Renal cortex interstitium (tissue), 11 donors: ENCODE measurements around the gene REXO2. TPM values are rescaled to one million over a fixed set of nuclear protein-coding genes. Genes with fewer than 3 reads are reported as not detected.
A peak's percentile ranks its signal among the peaks of the same experiment; 100 is the strongest.

Experiments
- DNase-seq, 11 donors: peaks; one replicate each; pipeline ENCODE4 v3.0.0-alpha.2; 2013; ENCODE audit warnings: low read depth in 9 of 11, low spot score in 4 of 11; ENCODE audit errors: extremely low read depth in 1 of 11
- polyA plus RNA-seq, 3 donors: library from polyadenylated mRNA; unstranded; fragments of 120-200 nt; gene quantifications; one replicate each; pipeline ENCODE4 v1.2.1, GENCODE V29; 2013; ENCODE audit not compliant: insufficient read length in 3 of 3

Gene REXO2
- polyA plus RNA-seq, 3 donors, result 108 to 135 (median 119) TPM

DNA sequence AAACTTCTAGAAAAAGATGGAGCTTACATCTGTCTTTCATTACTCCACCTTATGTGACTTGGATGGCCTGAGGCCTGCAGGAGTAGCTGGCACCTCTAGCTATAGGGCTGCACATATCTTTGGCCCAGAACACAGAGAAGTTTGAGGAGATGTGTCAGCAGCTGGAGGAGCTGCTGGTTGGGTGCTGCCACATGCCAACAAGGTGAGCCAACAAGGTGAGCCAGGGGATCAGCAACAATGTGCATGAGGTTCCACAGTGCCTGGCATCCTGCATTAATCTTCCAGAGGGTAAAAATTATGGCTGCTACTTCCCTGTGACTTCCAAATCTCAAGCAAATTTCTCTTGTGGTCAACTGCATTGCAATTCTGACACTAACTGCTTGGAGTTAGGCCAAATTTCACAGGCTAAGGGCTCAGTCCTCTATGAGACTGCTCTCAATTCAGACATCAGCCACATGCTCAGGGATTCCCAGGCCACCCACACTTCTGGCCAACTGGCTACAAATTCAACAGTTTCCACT is 22.8 kb upstream of the REXO2 start:
- DNase-seq, result no peak

GRCh38 chr11:114426280-114426679 is 13.0 kb upstream of the REXO2 start:
- DNase-seq, result no peak

- DNase-seq, result no peak
Measured at GRCh38 chr11:114430290-114430689, 9.0 kb upstream of the REXO2 start.

DNA sequence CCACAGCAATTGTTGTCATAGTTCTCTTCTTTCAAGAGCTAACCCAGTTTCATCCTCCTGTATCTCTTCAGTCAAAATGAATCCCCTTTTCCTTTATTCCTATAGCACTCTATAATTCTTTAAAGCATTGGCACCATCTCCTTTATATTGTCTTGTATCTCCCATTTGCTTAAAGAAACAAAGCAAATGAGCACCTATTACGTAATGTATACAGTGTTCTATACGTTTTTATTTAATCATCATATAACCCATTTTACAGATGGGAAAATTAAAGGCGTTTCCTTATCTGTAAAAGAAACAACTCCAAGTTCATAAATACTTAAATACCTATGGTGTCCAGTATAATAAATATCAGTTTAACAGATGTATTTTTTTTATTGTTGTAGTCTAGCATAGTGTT is 6.4 kb upstream of the REXO2 start:
- no peak for DNase-seq

DNA sequence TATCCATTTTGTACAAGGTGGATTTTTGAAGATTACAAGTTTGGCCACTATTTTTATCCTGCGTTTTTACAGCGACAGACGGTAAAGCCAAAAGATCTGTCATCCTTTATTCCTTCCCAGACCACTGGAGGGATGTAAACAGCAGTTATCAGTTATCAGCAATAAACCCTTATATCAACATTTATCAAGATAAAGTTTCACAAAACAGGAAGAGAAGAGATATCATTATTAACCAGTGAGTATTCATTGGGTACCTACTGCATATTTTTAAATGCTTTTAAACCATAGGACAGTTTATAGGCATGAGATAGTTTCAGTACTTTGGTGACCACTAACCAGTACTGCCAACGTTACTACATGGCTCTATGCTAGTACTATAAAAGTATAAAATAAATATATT is 5.9 kb upstream of the REXO2 start:
- no peak for DNase-seq

DNA sequence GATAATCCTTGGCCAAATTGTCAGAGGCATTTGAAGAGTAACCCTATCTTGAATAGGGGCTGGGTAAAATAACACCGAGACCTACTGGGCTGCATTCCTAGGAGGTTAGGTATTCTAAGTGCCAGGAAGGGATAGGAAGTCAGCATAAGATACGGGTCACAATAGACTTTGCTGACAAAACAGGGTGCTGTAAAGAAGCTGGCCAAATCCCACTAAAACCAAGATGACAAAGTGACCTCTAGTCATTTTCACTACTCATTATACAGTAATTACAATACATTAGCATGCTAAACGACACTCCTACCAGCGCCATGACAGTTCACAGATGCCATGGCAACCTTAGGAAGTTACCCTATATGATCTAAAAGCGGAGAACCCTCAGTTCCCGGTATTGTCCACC is 964 bp upstream of the REXO2 start:
- DNase-seq, result no peak

- peak in 1 of 11 donors; percentile 45 for DNase-seq
Measured at GRCh38 chr11:114440121-114440860, 1.0 kb downstream of the REXO2 start.

GRCh38 chr11:114440971-114441763 is 1.9 kb downstream of the REXO2 start:
- no peak for DNase-seq

DNA sequence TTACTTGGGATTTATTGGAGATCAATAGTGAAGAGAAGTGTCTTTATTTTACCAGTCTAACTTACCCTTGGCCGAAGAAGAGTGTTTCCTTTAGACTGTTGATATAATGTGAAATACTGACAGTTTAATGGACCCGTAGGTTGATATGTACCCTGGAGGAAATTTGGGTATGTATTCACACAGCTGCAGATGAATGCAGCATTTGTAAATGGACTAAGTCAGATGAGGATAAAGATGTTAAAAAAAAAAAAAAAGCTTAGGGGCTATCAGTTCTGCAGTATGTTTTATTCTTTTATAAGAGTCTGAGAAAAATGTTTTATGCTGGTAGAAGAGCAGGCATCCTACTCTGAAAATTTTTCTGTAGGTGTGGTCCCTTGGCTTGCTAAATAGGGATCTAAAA is 2.7 kb downstream of the REXO2 start:
- no peak for DNase-seq

GRCh38 chr11:114442536-114442935 is 3.3 kb downstream of the REXO2 start:
- DNase-seq, result no peak

DNA sequence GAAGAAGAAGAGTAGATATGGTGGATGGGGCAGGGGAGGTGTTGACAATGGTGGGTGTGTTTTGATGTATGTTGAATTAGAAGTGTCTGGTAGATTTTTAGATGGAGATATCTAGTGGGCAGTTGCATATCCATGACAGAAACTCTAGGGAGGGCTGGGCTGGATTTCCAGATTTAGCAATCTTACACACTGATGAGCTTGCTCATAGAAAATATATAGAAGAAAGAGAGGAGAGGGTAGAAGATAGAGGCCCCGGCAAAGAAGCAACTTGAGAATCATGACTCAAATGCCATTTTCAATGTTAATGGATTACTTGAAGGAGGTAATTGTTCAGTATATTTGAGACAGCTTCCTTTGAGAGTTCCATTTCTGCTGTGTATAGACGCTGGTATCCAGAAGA is 8.2 kb downstream of the REXO2 start:
- no peak for DNase-seq

DNA sequence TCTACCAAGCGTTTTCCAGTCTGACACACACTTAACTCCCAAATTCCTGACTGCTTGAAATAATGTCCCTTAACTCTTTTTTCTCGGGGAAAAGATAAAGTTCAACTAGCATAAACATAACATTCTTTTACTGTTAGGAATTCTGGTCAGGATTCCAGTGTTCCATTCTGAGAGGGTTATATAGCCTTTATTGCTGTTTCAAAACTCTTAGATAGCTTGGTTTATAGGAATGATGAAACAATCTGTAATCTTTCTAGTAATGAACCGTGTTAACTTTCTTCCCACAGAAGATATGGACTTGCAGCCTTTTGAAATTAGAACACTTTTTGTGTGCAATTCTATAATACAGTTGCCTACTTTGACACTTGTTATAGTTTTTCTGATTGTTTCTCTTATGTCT is 8.6 kb downstream of the REXO2 start:
- no peak for DNase-seq

DNA sequence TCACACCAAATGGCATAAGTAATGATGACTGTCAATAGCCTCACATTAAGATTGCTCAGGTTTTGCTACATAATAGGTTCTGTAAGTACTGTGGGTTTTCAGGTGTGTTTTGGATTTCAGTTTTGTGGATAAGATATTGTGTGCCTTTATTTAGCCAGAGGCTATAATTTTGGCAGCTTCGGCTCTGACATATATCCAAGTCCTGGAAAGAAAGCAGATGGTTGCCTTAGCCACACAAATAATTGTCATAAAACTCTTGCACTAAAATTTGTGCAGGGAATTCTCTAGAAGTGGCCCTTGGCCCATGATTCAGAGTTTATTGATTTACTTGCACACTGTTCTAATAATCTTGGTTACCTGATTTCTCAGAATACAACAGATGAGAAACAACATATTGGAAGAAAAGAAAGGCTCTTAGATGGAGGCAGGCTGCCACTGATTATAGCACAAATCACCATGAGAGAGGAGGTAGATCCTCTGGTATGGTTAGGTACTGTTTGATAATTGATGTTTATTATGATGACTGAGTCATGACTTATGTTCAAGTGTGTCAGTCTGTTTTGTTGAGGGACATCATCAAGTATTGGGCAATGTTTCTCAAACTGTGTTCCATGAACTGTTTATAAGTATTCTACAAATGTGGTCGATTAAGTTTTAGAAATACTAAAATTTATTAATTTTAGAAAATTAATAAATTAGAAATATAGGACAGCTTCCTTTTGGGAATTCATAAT is 9.6 kb downstream of the REXO2 start:
- no peak for DNase-seq

GRCh38 chr11:114449845-114450244 is 10.6 kb downstream of the REXO2 start:
- no peak for DNase-seq

- no peak for DNase-seq
Measured at GRCh38 chr11:114452399-114452798, 13.1 kb downstream of the REXO2 start.

DNA sequence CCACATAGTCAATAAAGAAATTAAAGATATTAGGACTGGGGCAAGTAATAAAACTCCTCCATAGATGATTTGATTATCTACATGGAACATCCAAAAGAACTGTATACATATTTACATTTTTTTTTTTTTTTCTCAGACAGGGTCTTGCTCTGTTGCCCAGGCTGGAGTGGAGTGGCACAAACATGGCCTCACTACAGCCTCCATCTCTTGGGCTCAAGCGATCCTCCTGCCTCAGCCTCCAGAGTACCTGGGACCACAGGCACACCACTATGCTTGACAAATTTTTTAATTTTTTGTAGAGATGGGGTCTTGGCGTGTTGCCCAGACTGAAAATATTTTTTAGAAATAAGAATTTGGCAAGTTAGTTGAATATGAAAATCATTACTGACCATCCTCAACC is 24.7 kb downstream of the REXO2 start:
- DNase-seq, result no peak

DNA sequence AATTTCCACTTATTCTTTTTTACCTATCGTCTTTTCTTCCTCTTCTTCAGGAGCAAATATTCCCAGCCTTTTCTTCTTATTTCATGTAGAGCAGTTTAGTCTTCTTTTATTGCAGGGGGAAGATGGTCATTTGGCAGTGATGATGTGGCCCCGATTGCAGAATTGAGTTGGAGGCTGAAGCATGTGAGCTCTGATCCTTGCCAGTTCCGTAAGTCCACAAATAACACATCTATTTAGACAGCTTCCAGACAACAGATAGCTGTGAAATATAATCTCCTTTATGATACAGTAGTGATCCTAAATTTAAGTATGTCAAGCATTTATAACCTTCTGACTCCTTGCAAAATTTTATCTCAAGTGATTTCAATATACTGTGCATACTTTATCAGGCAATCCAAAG is 27.5 kb downstream of the REXO2 start:
- DNase-seq, result no peak

GRCh38 chr11:114472661-114473060 is 33.4 kb downstream of the REXO2 start:
- DNase-seq, result no peak

DNA sequence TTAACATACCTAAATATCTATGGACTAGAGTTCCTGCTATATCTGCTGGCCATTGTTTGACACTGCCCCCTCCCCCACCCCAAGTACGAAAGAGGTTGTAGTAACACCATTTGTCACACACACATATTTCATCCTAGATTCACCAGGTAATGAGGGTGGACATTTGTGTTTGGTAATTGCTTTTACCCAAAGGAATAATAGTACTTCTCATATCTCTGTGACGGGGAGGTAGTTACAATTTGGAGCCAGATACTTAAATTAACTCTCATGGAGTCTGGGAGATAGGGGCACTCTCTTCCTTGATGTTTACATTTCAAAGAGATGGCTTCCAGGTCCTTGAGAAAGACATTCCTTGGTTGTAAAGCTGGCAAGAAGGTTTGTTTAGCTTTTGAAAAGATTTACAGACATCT is 38.7 kb downstream of the REXO2 start:
- no peak for DNase-seq

- DNase-seq, result no peak
Measured at GRCh38 chr11:114478768-114479167, 39.5 kb downstream of the REXO2 start.
